Nephron (organoid): ENCODE data around the gene RASD1.
"Not testable (repeated sequence)": the region's sequence is repeated elsewhere in the genome, so short reads cannot be mapped to it uniquely, and the experiment has no call there.

Experiments
- H3K27ac Mint-ChIP-seq, 3 experiments: 2 replicates each; pipeline ENCODE4 v1.8.0; 2020; ENCODE audit warnings: mixed read lengths in 3 of 3, mild to moderate bottlenecking in 2 of 3, moderate library complexity in 1 of 3
- H3K27me3 Mint-ChIP-seq: 2 replicates; pipeline ENCODE4 v1.8.0; 2021; ENCODE audit warnings: low read depth, mild to moderate bottlenecking, moderate library complexity, mixed read lengths
- H3K36me3 Mint-ChIP-seq: 2 replicates; pipeline ENCODE4 v1.8.0; 2020; ENCODE audit warnings: low read depth, mixed read lengths
- H3K4me1 Mint-ChIP-seq: 2 replicates; pipeline ENCODE4 v1.8.0; 2020; ENCODE audit warnings: mixed read lengths
- H3K4me3 Mint-ChIP-seq, 3 experiments: 2 replicates each; pipeline ENCODE4 v1.8.0; 2020; ENCODE audit warnings: mild to moderate bottlenecking in 3 of 3, mixed read lengths in 3 of 3, moderate library complexity in 2 of 3
- H3K9me3 Mint-ChIP-seq: 2 replicates; pipeline ENCODE4 v1.8.0; 2020; ENCODE audit warnings: mixed read lengths
- TF ChIP-seq, protein P1 (sequence below), 3 experiments: fragments of 200-600 bp; sonication (generic); IDR thresholded peaks; one replicate each; pipeline ENCODE4 v1.5.0; 2021; ENCODE audit warnings: antibody characterized with exemption in 3 of 3; ENCODE audit not compliant: unreplicated experiment in 3 of 3

The RASD1 gene

DNA sequence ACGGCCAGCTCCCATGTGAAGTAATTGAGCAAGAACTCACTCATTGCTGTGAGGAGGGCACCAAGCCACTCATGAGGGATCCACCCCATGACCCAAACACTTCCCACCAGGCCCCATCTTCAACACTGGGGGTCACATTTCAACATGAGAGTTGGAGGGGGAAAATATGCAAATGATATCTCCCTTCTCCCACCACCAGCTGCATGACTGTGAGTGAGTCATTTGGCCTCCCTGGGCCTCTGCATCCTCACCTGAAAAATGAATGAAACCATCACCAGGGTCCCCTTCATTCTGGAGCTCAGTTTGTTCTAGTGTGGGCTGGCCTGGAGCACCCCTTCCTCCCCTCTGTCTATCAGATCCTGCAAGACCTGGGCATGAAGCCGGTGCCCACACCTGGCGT is 26.2 kb downstream of the RASD1 start:
- Mint-ChIP-seq H3K27me3 (peaks cover 14% of the 10 kb centered on the region), H3K27ac (no peak overlapping the region), H3K9me3 (no peaks in the 10 kb centered on the region), H3K36me3 (no peaks in the 10 kb centered on the region), H3K4me3 (no peak overlapping the region), H3K4me1 (peaks cover 25% of the 10 kb centered on the region)
- TF ChIP-seq, protein P1, sequence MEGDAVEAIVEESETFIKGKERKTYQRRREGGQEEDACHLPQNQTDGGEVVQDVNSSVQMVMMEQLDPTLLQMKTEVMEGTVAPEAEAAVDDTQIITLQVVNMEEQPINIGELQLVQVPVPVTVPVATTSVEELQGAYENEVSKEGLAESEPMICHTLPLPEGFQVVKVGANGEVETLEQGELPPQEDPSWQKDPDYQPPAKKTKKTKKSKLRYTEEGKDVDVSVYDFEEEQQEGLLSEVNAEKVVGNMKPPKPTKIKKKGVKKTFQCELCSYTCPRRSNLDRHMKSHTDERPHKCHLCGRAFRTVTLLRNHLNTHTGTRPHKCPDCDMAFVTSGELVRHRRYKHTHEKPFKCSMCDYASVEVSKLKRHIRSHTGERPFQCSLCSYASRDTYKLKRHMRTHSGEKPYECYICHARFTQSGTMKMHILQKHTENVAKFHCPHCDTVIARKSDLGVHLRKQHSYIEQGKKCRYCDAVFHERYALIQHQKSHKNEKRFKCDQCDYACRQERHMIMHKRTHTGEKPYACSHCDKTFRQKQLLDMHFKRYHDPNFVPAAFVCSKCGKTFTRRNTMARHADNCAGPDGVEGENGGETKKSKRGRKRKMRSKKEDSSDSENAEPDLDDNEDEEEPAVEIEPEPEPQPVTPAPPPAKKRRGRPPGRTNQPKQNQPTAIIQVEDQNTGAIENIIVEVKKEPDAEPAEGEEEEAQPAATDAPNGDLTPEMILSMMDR (IDR thresholded peaks at IDR 0.05; ENCODE audit: unreplicated experiment in 3 of 3) = no peak

DNA sequence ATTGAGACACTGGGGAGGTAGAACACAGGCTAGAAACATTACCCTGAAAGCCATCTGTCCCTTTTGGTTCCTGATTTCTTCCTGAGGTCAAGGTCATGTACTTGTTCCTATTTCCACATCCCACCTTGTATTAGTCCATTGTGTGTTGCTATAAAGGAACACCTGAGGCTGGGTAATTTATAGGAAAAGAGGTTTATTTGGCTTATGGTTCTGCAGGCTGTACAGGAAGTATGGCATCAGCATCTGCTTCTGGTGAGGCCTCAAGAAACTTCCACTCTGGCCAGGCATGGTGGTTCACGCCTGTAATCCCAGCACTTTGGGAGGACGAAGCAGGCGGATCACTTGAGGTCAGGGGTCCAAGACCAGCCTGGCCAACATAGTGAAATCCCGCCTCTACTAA is 26.8 kb downstream of the RASD1 start:
- Mint-ChIP-seq H3K4me3 (no peak overlapping the region), H3K27ac (no peak overlapping the region), H3K27me3 (peaks cover 18% of the 10 kb centered on the region), H3K36me3 (no peaks in the 10 kb centered on the region), H3K4me1 (peaks cover 25% of the 10 kb centered on the region), H3K9me3 (no peaks in the 10 kb centered on the region)
- TF ChIP-seq, protein P1 (IDR thresholded peaks at IDR 0.05; ENCODE audit: unreplicated experiment in 3 of 3) = no peak

DNA sequence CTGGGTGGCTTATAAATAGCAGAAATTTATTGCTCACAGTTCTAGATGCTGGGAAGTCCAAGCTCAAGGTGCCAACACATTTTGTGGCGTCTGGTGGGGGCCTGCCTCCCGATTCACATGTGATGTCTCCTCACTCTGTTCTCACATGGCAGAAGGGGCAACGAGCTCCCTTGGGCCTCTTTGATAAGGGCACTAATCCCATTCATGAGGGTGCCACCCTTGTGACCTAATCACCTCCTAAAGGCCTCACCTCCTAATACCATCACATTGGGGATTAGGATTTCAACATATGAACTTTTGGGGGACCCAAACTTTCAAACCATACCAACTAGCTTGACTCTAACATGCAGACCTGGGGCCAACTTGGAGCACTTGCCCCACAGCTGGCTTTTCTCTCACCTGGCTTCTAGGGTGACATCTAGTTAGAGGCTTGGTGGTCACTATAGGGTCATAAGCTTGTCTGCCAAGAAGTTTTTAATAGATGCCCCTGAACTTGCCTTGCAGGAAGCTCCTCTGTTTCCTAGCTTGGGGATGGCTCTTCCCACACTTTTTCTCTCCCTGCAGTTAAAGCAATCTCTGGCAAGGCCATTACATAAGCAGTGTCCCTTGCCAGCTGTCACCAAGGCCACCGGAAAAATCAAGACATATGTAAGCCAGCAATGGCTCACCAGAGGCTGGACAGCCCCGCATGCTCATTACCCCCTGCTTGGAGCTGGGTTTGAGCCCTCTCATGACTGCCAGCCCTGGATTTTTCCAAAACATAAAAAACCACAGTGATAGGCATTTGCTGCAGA is 27.8 kb downstream of the RASD1 start:
- Mint-ChIP-seq H3K4me3 (no peak overlapping the region), H3K9me3 (no peaks in the 10 kb centered on the region), H3K36me3 (no peaks in the 10 kb centered on the region), H3K4me1 (peaks cover 25% of the 10 kb centered on the region), H3K27me3 (peaks cover 23% of the 10 kb centered on the region), H3K27ac (no peak overlapping the region)
- TF ChIP-seq, protein P1 (IDR thresholded peaks at IDR 0.05; ENCODE audit: unreplicated experiment in 3 of 3) = no peak

DNA sequence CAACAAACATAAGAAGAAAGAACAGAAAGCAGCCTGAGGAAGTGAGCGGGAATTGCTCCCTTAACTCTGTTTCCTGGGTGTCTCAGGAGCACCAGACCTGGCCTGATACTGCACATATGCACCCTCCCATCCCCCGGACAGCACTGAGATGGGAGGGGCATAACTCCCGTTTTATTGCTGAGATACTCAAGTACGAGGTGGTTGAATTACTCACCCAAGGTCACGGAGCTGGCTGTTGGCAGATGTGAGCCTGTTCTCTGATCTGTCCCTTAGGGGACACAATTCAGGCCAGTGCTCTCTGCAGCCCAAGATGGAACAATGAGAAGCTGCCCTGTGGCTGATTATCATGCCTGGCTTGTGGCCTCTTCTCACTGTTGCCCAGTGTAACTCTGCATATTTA is 28.5 kb downstream of the RASD1 start:
- Mint-ChIP-seq H3K4me1 (peaks cover 25% of the 10 kb centered on the region), H3K36me3 (no peaks in the 10 kb centered on the region), H3K27me3 (peaks cover 19% of the 10 kb centered on the region), H3K9me3 (no peaks in the 10 kb centered on the region), H3K27ac (no peak overlapping the region), H3K4me3 (no peak overlapping the region)
- TF ChIP-seq, protein P1 (IDR thresholded peaks at IDR 0.05; ENCODE audit: unreplicated experiment in 3 of 3) = no peak

DNA sequence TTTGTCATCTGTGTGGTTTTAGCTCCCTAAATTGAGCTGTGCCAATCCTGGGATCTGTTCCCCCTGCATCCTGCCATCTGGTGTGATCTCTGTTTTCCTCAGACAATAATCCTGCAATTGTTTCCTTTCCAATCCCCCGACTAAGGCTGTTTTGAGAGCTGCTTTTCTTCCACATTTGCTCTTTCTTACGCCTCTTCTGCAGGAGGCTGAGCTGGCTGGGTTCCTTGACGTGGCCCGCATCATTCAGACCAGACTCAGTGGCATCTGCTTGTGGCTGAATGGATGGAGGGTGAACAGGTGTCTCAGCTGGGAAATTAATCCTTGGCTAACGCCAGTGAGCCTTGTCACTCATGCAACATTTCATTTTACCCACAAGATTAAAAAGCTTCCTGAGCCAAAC is 29.2 kb downstream of the RASD1 start:
- Mint-ChIP-seq H3K27me3 (peaks cover 19% of the 10 kb centered on the region), H3K36me3 (no peaks in the 10 kb centered on the region), H3K4me1 (peaks cover 22% of the 10 kb centered on the region), H3K27ac (peak overlapping the region; percentile 24 to 48 (median 28)), H3K4me3 (no peak overlapping the region), H3K9me3 (no peaks in the 10 kb centered on the region)
- TF ChIP-seq, protein P1 (IDR thresholded peaks at IDR 0.05; ENCODE audit: unreplicated experiment in 3 of 3) = no peak

DNA sequence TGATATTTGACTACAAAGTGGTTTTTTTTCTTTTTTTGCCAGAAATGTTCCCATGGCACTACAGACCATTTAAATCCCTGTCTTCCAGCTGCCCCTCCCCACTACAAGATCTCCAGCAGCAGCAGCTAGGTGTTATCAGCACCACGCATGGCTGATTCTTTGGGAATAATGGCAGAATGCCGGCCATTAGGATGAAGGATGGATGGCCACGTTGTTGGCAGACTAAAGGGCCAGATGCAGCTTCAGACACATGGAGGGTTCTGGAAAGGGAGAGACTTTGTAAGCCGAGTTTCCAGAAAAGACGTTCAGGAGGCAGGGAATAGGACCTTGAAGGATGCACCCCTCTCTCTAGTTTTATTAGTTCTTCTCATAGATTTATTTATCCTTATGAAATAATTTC is 29.7 kb downstream of the RASD1 start:
- Mint-ChIP-seq H3K4me3 (no peak overlapping the region), H3K27ac (peak overlapping the region in 2 of 3 experiments; percentile 24 to 48), H3K36me3 (no peaks in the 10 kb centered on the region)

DNA sequence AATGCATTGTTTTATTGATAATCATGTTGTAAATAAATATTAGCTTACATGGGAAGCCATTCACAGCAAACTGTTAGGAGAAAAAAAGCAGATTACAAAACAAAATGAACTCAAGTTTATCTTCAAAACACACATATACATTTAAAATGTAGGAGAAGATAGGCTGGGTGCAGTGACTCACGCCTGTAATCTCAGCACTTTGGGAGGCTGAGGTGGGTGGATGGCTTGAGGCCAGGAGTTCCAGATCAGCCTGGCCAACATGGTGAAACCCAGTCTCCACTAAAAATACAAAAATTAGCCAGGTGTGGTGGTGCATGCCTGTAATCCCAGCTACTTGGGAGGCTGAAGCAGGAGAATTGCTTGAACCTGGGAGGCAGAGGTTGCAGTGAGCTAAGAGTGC is 30.3 kb downstream of the RASD1 start:
- H3K36me3 Mint-ChIP-seq, H3K9me3 Mint-ChIP-seq, H3K27ac Mint-ChIP-seq, H3K4me3 Mint-ChIP-seq: not testable (repeated sequence)
- H3K4me1 Mint-ChIP-seq = peaks cover 22% of the 10 kb centered on the region
- H3K27me3 Mint-ChIP-seq = peaks cover 23% of the 10 kb centered on the region

More for the DNA sequence above, 29.7 kb downstream of the RASD1 start:
- H3K4me1 Mint-ChIP-seq = peaks cover 22% of the 10 kb centered on the region
- TF ChIP-seq, protein P1 (IDR thresholded peaks at IDR 0.05; ENCODE audit: unreplicated experiment in 3 of 3) = no peak
- no peaks in the 10 kb centered on the region for H3K9me3 Mint-ChIP-seq
- H3K27me3 Mint-ChIP-seq = peaks cover 22% of the 10 kb centered on the region
